Panc1 (cell line): ENCODE results near the gene SNX9.

Experiments used
- POLR2AphosphoS5 ChIP-seq: IDR thresholded peaks from 2 replicates; pipeline ENCODE4 v1.6.1; 2012; ENCODE audit warnings: mild to moderate bottlenecking, low read depth, low read length, moderate library complexity
- SIN3A ChIP-seq: IDR thresholded peaks from 2 replicates; pipeline ENCODE4 v1.6.1; 2012; ENCODE audit warnings: low read depth, mild to moderate bottlenecking, low read length, moderate library complexity, borderline replicate concordance; ENCODE audit not compliant: insufficient read depth
- TCF7L2 ChIP-seq: IDR thresholded peaks from 2 replicates; pipeline ENCODE4 v1.6.1; 2011; ENCODE audit warnings: mild to moderate bottlenecking, low read depth, low read length, inconsistent platforms
- TF ChIP-seq, protein P1 (sequence below): fragments of 450-650 bp; IDR thresholded peaks from 2 replicates; pipeline ENCODE4 v1.5.1; 2017; ENCODE audit warnings: mild to moderate bottlenecking
- TF ChIP-seq, protein P2 (sequence below), 2 experiments: IDR thresholded peaks; 2 replicates each; pipeline ENCODE4 v1.6.1; 2011 to 2012; ENCODE audit warnings: low read depth in 2 of 2, control low read depth in 1 of 2, low read length in 1 of 2, mild to moderate bottlenecking in 1 of 2, moderate library complexity in 1 of 2; ENCODE audit not compliant: insufficient read depth in 1 of 2

DNA sequence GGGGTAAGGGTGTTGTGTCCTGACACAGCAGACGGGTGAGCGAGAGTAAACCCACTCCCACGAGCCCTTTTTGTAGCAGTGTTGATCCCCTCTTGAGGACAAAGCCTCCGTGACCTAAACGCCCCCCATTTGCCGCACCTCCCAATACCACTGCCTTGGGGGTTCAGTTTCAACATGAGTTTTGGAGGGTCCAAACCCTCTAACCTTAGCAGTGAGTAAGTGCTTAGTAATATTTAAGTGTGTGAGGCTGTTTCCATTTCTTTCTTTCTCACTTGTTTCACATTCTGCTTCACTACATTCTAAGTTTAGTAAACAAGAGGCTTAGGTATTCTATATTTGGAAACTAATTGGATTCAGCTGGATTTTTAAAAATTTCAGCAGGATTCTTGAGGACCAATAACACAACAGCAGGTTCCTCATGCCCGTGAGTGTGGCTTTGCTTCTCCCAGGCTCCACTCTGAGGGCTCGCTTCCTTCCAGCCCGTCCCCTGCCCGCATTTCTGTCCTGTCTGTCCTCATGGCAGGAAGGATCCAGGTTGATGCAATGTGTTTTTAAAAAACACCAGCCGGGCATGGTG, 41.2 kb downstream of the SNX9 start:
- TF ChIP-seq, protein P1, sequence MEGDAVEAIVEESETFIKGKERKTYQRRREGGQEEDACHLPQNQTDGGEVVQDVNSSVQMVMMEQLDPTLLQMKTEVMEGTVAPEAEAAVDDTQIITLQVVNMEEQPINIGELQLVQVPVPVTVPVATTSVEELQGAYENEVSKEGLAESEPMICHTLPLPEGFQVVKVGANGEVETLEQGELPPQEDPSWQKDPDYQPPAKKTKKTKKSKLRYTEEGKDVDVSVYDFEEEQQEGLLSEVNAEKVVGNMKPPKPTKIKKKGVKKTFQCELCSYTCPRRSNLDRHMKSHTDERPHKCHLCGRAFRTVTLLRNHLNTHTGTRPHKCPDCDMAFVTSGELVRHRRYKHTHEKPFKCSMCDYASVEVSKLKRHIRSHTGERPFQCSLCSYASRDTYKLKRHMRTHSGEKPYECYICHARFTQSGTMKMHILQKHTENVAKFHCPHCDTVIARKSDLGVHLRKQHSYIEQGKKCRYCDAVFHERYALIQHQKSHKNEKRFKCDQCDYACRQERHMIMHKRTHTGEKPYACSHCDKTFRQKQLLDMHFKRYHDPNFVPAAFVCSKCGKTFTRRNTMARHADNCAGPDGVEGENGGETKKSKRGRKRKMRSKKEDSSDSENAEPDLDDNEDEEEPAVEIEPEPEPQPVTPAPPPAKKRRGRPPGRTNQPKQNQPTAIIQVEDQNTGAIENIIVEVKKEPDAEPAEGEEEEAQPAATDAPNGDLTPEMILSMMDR = no peak
- TF ChIP-seq POLR2AphosphoS5 (no peak), SIN3A (no peak), TCF7L2 (no peak)
- TF ChIP-seq, protein P2, sequence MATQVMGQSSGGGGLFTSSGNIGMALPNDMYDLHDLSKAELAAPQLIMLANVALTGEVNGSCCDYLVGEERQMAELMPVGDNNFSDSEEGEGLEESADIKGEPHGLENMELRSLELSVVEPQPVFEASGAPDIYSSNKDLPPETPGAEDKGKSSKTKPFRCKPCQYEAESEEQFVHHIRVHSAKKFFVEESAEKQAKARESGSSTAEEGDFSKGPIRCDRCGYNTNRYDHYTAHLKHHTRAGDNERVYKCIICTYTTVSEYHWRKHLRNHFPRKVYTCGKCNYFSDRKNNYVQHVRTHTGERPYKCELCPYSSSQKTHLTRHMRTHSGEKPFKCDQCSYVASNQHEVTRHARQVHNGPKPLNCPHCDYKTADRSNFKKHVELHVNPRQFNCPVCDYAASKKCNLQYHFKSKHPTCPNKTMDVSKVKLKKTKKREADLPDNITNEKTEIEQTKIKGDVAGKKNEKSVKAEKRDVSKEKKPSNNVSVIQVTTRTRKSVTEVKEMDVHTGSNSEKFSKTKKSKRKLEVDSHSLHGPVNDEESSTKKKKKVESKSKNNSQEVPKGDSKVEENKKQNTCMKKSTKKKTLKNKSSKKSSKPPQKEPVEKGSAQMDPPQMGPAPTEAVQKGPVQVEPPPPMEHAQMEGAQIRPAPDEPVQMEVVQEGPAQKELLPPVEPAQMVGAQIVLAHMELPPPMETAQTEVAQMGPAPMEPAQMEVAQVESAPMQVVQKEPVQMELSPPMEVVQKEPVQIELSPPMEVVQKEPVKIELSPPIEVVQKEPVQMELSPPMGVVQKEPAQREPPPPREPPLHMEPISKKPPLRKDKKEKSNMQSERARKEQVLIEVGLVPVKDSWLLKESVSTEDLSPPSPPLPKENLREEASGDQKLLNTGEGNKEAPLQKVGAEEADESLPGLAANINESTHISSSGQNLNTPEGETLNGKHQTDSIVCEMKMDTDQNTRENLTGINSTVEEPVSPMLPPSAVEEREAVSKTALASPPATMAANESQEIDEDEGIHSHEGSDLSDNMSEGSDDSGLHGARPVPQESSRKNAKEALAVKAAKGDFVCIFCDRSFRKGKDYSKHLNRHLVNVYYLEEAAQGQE (IDR thresholded peaks at IDR 0.05; ENCODE audit: insufficient read depth in 1 of 2, low read depth in 2 of 2, low read length in 1 of 2) = no peak
